NCI-H2029 treated with DMSO at 0.1 percent for 48 hours (cell line): ENCODE measurements around the gene PLAAT3.
"Not testable (repeated sequence)": the region's sequence is repeated elsewhere in the genome, so short reads cannot be mapped to it uniquely, and the experiment has no call there.

Source experiments
- DNase-seq: peaks from one replicate; lab custom pipeline; 2025; lab: John Stamatoyannopoulos, UW

The PLAAT3 gene

GRCh38 chr11:63537293-63538101 lies 76.7 kb downstream of the PLAAT3 start:
- DNase-seq: peak; percentile 54

- peak; percentile 20 for DNase-seq
Observed at GRCh38 chr11:63536669-63537292, 77.5 kb downstream of the PLAAT3 start, which contains the start of gene PLAAT4. Gene PLAAT4, plus strand, starts transcription at chr11:63536808. Its CDS starts 61 bp downstream, at chr11:63536869.

- DNase-seq: no peak
Observed at GRCh38 chr11:63535734-63536133, 78.5 kb downstream of the PLAAT3 start.

GRCh38 chr11:63534895-63535461 lies 79.3 kb downstream of the PLAAT3 start:
- no peak for DNase-seq

- DNase-seq: no peak
Observed at GRCh38 chr11:63534076-63534475, 80.2 kb downstream of the PLAAT3 start.

GRCh38 chr11:63532799-63533475 lies 81.3 kb downstream of the PLAAT3 start:
- no peak for DNase-seq

- no peak for DNase-seq
Observed at GRCh38 chr11:63532117-63532516, 82.1 kb downstream of the PLAAT3 start.

GRCh38 chr11:63531074-63531792 lies 83.0 kb downstream of the PLAAT3 start:
- not testable (repeated sequence) for DNase-seq

GRCh38 chr11:63530021-63530420 lies 84.2 kb downstream of the PLAAT3 start:
- DNase-seq: no peak

- DNase-seq: not testable (repeated sequence)
Observed at GRCh38 chr11:63529373-63529772, 84.9 kb downstream of the PLAAT3 start.

GRCh38 chr11:63528729-63529278 lies 85.4 kb downstream of the PLAAT3 start:
- DNase-seq: not testable (repeated sequence)

GRCh38 chr11:63528156-63528555 lies 86.1 kb downstream of the PLAAT3 start:
- DNase-seq: not testable (repeated sequence)

GRCh38 chr11:63527667-63528066 lies 86.6 kb downstream of the PLAAT3 start:
- DNase-seq: no peak
